RWPE2 (cell line): ENCODE results near the gene SYT5.

ENCODE experiments used
- ATAC-seq: fragments of 200-7000 bp; cut with Tn5 transposase; 3 replicates; pipeline ENCODE4 v1.9.1; 2021; ENCODE audit warnings: low read depth
- DNase-seq: peaks from one replicate; pipeline ENCODE4 v3.0.0-alpha.2; 2020; ENCODE audit warnings: low spot score
- H3K27ac ChIP-seq: fragments of 450-650 bp; 2 replicates; pipeline ENCODE4 v1.5.1; 2017; ENCODE audit warnings: mild to moderate bottlenecking; ENCODE audit not compliant: poor library complexity, severe bottlenecking
- H3K27me3 ChIP-seq: fragments of 250-450 bp; sonication (Bioruptor Pico); 2 replicates; pipeline ENCODE4 v1.5.1; 2021; ENCODE audit warnings: mild to moderate bottlenecking, moderate library complexity; ENCODE audit not compliant: insufficient read depth, poor library complexity, severe bottlenecking
- H3K36me3 ChIP-seq: fragments of 250-450 bp; sonication (Bioruptor Pico); 2 replicates; pipeline ENCODE4 v1.5.1; 2020; ENCODE audit warnings: low read depth, mild to moderate bottlenecking, moderate library complexity
- H3K4me1 ChIP-seq: fragments of 250-450 bp; sonication (Bioruptor Pico); 2 replicates; pipeline ENCODE4 v1.5.1; 2021; ENCODE audit warnings: mild to moderate bottlenecking, moderate library complexity; ENCODE audit not compliant: insufficient read depth, poor library complexity, severe bottlenecking
- H3K4me3 ChIP-seq: fragments of 250-450 bp; sonication (Bioruptor Pico); 2 replicates; pipeline ENCODE4 v1.5.1; 2021; ENCODE audit warnings: mild to moderate bottlenecking, moderate library complexity; ENCODE audit not compliant: severe bottlenecking
- H3K9me3 ChIP-seq: fragments of 250-450 bp; sonication (Bioruptor Pico); 2 replicates; pipeline ENCODE4 v1.5.1; 2021; ENCODE audit warnings: mild to moderate bottlenecking, moderate library complexity; ENCODE audit not compliant: severe bottlenecking
- CTCF ChIP-seq: fragments of 450-650 bp; IDR thresholded peaks from one replicate; pipeline ENCODE4 v1.5.1; 2017; ENCODE audit warnings: mild to moderate bottlenecking, moderate library complexity; ENCODE audit not compliant: poor library complexity, severe bottlenecking

SYT5 gene

GRCh38 chr19:55197528-55197927, 17.4 kb upstream of the SYT5 start:
- no peak overlapping the region for H3K27ac ChIP-seq
- H3K36me3 ChIP-seq: no peaks in the 10 kb centered on the region
- no peak; the same call in 2 of the 3 replicates for ATAC-seq
- peaks cover 5% of the 10 kb centered on the region for H3K9me3 ChIP-seq
- TF ChIP-seq CTCF: no peak
- no peak overlapping the region for H3K4me3 ChIP-seq
- H3K4me1 ChIP-seq: no peaks in the 10 kb centered on the region
- no peak for DNase-seq
- H3K27me3 ChIP-seq: no peaks in the 10 kb centered on the region

- peaks cover 5% of the 10 kb centered on the region for H3K9me3 ChIP-seq
- no peaks in the 10 kb centered on the region for H3K4me1 ChIP-seq
- no peaks in the 10 kb centered on the region for H3K27me3 ChIP-seq
- H3K4me3 ChIP-seq: no peak overlapping the region
- DNase-seq (no peak), ATAC-seq (peak; percentile 42; the same call in 2 of the 3 replicates)
- no peaks in the 10 kb centered on the region for H3K36me3 ChIP-seq
- no peak overlapping the region for H3K27ac ChIP-seq
- no peak for TF ChIP-seq CTCF
Measured at GRCh38 chr19:55196803-55197202, 16.7 kb upstream of the SYT5 start.

- Histone ChIP-seq H3K27ac (no peak overlapping the region), H3K36me3 (no peaks in the 10 kb centered on the region), H3K9me3 (peaks cover 5% of the 10 kb centered on the region), H3K4me1 (peaks cover 10% of the 10 kb centered on the region), H3K27me3 (no peaks in the 10 kb centered on the region), H3K4me3 (no peak overlapping the region)
- DNase-seq: no peak
- TF ChIP-seq CTCF: no peak
- no peak for ATAC-seq
Measured at GRCh38 chr19:55193481-55193880, 13.4 kb upstream of the SYT5 start.

- DNase-seq: peak; percentile 98
- Histone ChIP-seq H3K36me3 (no peaks in the 10 kb centered on the region), H3K27me3 (no peaks in the 10 kb centered on the region), H3K27ac (peak overlapping the region; percentile 96), H3K9me3 (no peaks in the 10 kb centered on the region), H3K4me3 (no peak overlapping the region), H3K4me1 (peaks cover 11% of the 10 kb centered on the region)
- TF ChIP-seq CTCF: no peak
- ATAC-seq: peak; percentile 97
Measured at GRCh38 chr19:55189403-55189835, 9.3 kb upstream of the SYT5 start.

GRCh38 chr19:55188625-55189024, 8.5 kb upstream of the SYT5 start:
- Histone ChIP-seq H3K36me3 (no peaks in the 10 kb centered on the region), H3K4me1 (peaks cover 11% of the 10 kb centered on the region), H3K27ac (peak overlapping the region; percentile 96), H3K9me3 (no peaks in the 10 kb centered on the region), H3K4me3 (peak overlapping the region; percentile 10), H3K27me3 (no peaks in the 10 kb centered on the region)
- ATAC-seq (peak; percentile 49), DNase-seq (no peak)
- TF ChIP-seq CTCF: no peak
